ENCODE results near the gene ARSI.

Gene ARSI

GRCh38 chr5:150278046-150278730 lies 24.5 kb downstream of the ARSI start:
- no peak for TF ChIP-seq CTCF (IDR thresholded peaks at IDR 0.05; ENCODE audit: borderline replicate concordance, insufficient read depth, low read depth, low read length)
- no peak overlapping the region for H3K4me3 ChIP-seq (ENCODE audit: low read depth, low read length)

- no peak for TF ChIP-seq CTCF (IDR thresholded peaks at IDR 0.05; ENCODE audit: borderline replicate concordance, insufficient read depth, low read depth, low read length)
- H3K4me3 ChIP-seq (ENCODE audit: low read depth, low read length) = no peak overlapping the region
Measured at GRCh38 chr5:150277043-150277442, 25.7 kb downstream of the ARSI start.

- TF ChIP-seq CTCF (IDR thresholded peaks at IDR 0.05; ENCODE audit: borderline replicate concordance, insufficient read depth, low read depth, low read length) = no peak
- H3K4me3 ChIP-seq (ENCODE audit: low read depth, low read length) = no peak overlapping the region
Measured at GRCh38 chr5:150274811-150275210, 27.9 kb downstream of the ARSI start.

- TF ChIP-seq CTCF (IDR thresholded peaks at IDR 0.05; ENCODE audit: borderline replicate concordance, insufficient read depth, low read depth, low read length) = peak; percentile 22; the same call in 1 of the 2 replicates
- H3K4me3 ChIP-seq (ENCODE audit: low read depth, low read length) = no peak overlapping the region
Measured at GRCh38 chr5:150272531-150272930, 30.2 kb downstream of the ARSI start.

- no peak for TF ChIP-seq CTCF (IDR thresholded peaks at IDR 0.05; ENCODE audit: borderline replicate concordance, insufficient read depth, low read depth, low read length)
- no peak overlapping the region for H3K4me3 ChIP-seq (ENCODE audit: low read depth, low read length)
Measured at GRCh38 chr5:150271923-150272322, 30.8 kb downstream of the ARSI start.

- TF ChIP-seq CTCF (IDR thresholded peaks at IDR 0.05; ENCODE audit: borderline replicate concordance, insufficient read depth, low read depth, low read length) = no peak
- H3K4me3 ChIP-seq (ENCODE audit: low read depth, low read length) = no peak overlapping the region
Measured at GRCh38 chr5:150271296-150271692, 31.4 kb downstream of the ARSI start.

GRCh38 chr5:150270541-150271295 lies 32.0 kb downstream of the ARSI start:
- H3K4me3 ChIP-seq (ENCODE audit: low read depth, low read length) = no peak overlapping the region
- no peak for TF ChIP-seq CTCF (IDR thresholded peaks at IDR 0.05; ENCODE audit: borderline replicate concordance, insufficient read depth, low read depth, low read length)
